H1 (cell line): ENCODE measurements around the gene RNU4-1. TPM values are rescaled to one million over a fixed set of nuclear protein-coding genes. Genes with fewer than 3 reads are reported as not detected.

Source experiments
- BCL11A ChIP-seq, 2 experiments: IDR thresholded peaks; one replicate each; pipeline ENCODE4 v1.6.1; 2011; ENCODE audit warnings: low read depth in 2 of 2, low read length in 2 of 2, mild to moderate bottlenecking in 2 of 2
- BRCA1 ChIP-seq: IDR thresholded peaks from 2 replicates; pipeline ENCODE4 v1.6.1; 2012; ENCODE audit warnings: low read depth, low read length, improper control_type of control experiment
- CEBPB ChIP-seq: IDR thresholded peaks from 2 replicates; pipeline ENCODE4 v1.6.1; 2012; ENCODE audit warnings: low read depth, low read length
- CTBP2 ChIP-seq: IDR thresholded peaks from 2 replicates; pipeline ENCODE4 v1.7.0; 2011; ENCODE audit warnings: borderline replicate concordance, mild to moderate bottlenecking, moderate library complexity, mixed read lengths, low read length; ENCODE audit not compliant: insufficient read depth, insufficient read length
- EP300 ChIP-seq, 2 experiments: IDR thresholded peaks; 1 replicate in 1 of 2; 2 replicates in 1 of 2; pipeline ENCODE4 v1.6.1; 2011 to 2012; ENCODE audit warnings: low read depth in 2 of 2, low read length in 2 of 2, mild to moderate bottlenecking in 2 of 2, borderline replicate concordance in 1 of 2, inconsistent platforms in 1 of 2, moderate library complexity in 1 of 2
- HDAC6 ChIP-seq: IDR thresholded peaks from one replicate; pipeline ENCODE4 v1.7.1; 2012; ENCODE audit warnings: low read depth, mild to moderate bottlenecking, inconsistent platforms, low read length, moderate library complexity
- JUN ChIP-seq: IDR thresholded peaks from 2 replicates; pipeline ENCODE4 v1.6.1; 2011; ENCODE audit warnings: low read depth, mild to moderate bottlenecking, improper control_type of control experiment, low read length
- KDM4A ChIP-seq: IDR thresholded peaks from one replicate; pipeline ENCODE4 v1.7.1; 2012; ENCODE audit warnings: low read depth, mild to moderate bottlenecking, moderate library complexity, low read length, inconsistent platforms; ENCODE audit not compliant: severe bottlenecking
- PHF8 ChIP-seq: fragments of 200-600 bp; sonication (generic); conservative IDR thresholded peaks from 2 replicates; pipeline ENCODE4 v1.7.1; 2012; ENCODE audit warnings: low read depth, mild to moderate bottlenecking, inconsistent platforms, low read length, moderate library complexity
- POLR2A ChIP-seq, 2 experiments: IDR thresholded peaks; 1 replicate in 1 of 2; 2 replicates in 1 of 2; pipeline ENCODE4 v1.6.1; 2011; ENCODE audit warnings: low read depth in 2 of 2, low read length in 2 of 2, mild to moderate bottlenecking in 2 of 2; ENCODE audit errors: control extremely low read depth in 1 of 2
- RBBP5 ChIP-seq: IDR thresholded peaks from 2 replicates; pipeline ENCODE4 v1.7.1; 2012; ENCODE audit warnings: low read depth, mild to moderate bottlenecking, inconsistent platforms, low read length, moderate library complexity, borderline replicate concordance
- RNF2 ChIP-seq: fragments of 200-900, 300-1000 bp; sonication (generic); IDR thresholded peaks from 2 replicates; pipeline ENCODE4 v1.7.1; 2016; ENCODE audit warnings: borderline replicate concordance, low read depth, mild to moderate bottlenecking, antibody characterized with exemption, low read length; ENCODE audit not compliant: poor library complexity, severe bottlenecking; ENCODE audit errors: missing control alignments
- SAP30 ChIP-seq: fragments of 300-600 bp; sonication (generic); IDR thresholded peaks from 2 replicates; pipeline ENCODE4 v1.7.1; 2012; ENCODE audit warnings: low read length, moderate library complexity, mild to moderate bottlenecking, inconsistent platforms; ENCODE audit not compliant: insufficient read depth, insufficient replicate concordance
- SP1 ChIP-seq: IDR thresholded peaks from 2 replicates; pipeline ENCODE4 v1.6.1; 2011; ENCODE audit warnings: low read depth, low read length
- SP4 ChIP-seq: IDR thresholded peaks from 2 replicates; pipeline ENCODE4 v1.6.1; 2012; ENCODE audit warnings: low read length, inconsistent platforms
- SRF ChIP-seq: IDR thresholded peaks from 2 replicates; pipeline ENCODE4 v1.6.1; 2011; ENCODE audit warnings: mild to moderate bottlenecking, low read depth, low read length, moderate library complexity
- TAF1 ChIP-seq: IDR thresholded peaks from 2 replicates; pipeline ENCODE4 v1.6.1; 2011; ENCODE audit warnings: mild to moderate bottlenecking, low read depth, low read length
- TAF7 ChIP-seq: optimal IDR thresholded peaks from 2 replicates; pipeline ENCODE3; 2011; ENCODE audit warnings: low read depth, mild to moderate bottlenecking, inconsistent platforms, low read length, moderate library complexity, borderline replicate concordance
- polyA plus RNA-seq, 7 experiments: library from polyadenylated mRNA; depleted of rRNA in 3 of 7; stranded (reverse) in 5 of 7; unstranded in 2 of 7; fragments of >200 nt in 5 of 7; fragments of 200-250 nt in 2 of 7; gene quantifications; 1 replicate in 5 of 7; 2 replicates in 1 of 7; 4 replicates in 1 of 7; pipeline versions ENCODE4 v1.2.1 to v1.2.3, GENCODE V29; 2011 to 2013; ENCODE audit warnings: missing spikeins in 2 of 7, mixed read lengths in 2 of 7
- total RNA-seq: library from RNA; stranded (reverse); fragmentation: NEBNext Ultra II Directional; extraction: Animal tissue kit (Norgen Biotek cat#: 25700); gene quantifications from 2 replicates; pipeline ENCODE4 v1.2.1, GENCODE V29; 2021
- TF ChIP-seq, protein P1 (sequence below): IDR thresholded peaks from 2 replicates; pipeline ENCODE4 v1.6.1; 2011; ENCODE audit warnings: low read length, improper control_type of control experiment
- TF ChIP-seq, protein P2 (sequence below): IDR thresholded peaks from 2 replicates; pipeline ENCODE4 v1.6.1; 2012; ENCODE audit warnings: inconsistent platforms
- TF ChIP-seq, protein P3 (sequence below): IDR thresholded peaks from 2 replicates; pipeline ENCODE4 v1.6.1; 2012; ENCODE audit warnings: inconsistent platforms

Gene RNU4-1
- total and polyA plus RNA-seq, 2 of the 8 experiments (the other 6 are each of a cell fraction or from before 2014, with no cell fraction given) = under 0.01 to 1,424 TPM

DNA sequence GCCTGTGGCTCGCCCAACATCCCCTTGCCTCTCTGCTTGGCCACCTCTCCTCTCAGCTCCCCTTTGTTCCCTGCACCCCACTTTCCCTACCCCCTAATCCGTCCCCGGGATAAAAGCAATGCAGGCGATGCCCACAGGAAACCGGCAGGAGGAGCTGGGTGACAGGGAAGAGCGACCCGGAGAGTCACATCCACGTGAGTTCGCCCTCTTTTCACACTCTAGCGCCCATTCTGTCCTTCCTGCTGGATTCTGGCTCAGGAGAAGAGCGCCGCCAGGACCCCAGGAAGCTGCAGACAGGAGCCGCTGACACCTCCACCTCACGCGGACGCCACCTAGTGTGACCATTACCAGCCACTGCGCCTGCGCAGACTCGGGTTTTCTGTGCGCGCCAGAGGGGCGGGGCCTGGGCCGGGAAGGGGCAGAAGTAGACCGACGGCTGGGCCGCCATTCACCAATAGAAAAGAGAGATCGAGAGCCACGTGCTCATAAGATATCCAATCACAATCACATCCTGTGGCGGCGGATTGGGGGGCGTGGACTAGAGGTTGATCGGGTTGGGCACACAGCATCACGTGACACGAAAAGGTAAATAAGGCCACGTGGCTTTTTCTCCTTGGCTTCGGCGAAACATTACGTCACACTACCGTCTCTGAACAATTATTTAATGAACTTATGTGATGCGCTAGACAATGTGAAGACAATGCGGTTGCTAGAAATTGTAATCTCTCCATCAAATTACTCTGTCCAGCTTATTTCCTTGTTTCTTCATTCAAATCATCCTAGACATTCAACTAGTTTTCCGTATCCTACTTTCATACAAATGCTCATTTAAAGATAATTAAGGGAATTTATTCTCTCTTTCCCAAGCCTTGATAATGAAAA, 24.4 kb upstream of the RNU4-1 start (continued):
- TF ChIP-seq CTBP2 (no peak), KDM4A (peak; percentile 30), SRF (no peak), RBBP5 (no peak), PHF8 (0 out of 2 replicates have a peak, but pooled peaks have one; percentile 54), SP1 (peak; percentile 70; the same call in 1 of the 2 replicates), BRCA1 (no peak), TAF7 (peak; percentile 69), BCL11A (IDR thresholded peaks at IDR 0.05; ENCODE audit: low read depth in 2 of 2, low read length in 2 of 2) (no peak), TAF1 (peak; percentile 90), CEBPB (peak; percentile 53; the same call in 1 of the 2 replicates), SP4 (0 out of 2 replicates have a peak, but pooled peaks have one; percentile 52), SAP30 (no peak), RNF2 (no peak), JUN (no peak), HDAC6 (no peak), POLR2A (IDR thresholded peaks at IDR 0.05; ENCODE audit: control extremely low read depth in 1 of 2, low read depth in 2 of 2, low read length in 2 of 2) (peak in 1 of 2 experiments; percentile 78; a peak in 1 of 3 replicates), EP300 (IDR thresholded peaks at IDR 0.05; ENCODE audit: borderline replicate concordance in 1 of 2, low read depth in 2 of 2, low read length in 2 of 2) (no peak)
- TF ChIP-seq, protein P1, sequence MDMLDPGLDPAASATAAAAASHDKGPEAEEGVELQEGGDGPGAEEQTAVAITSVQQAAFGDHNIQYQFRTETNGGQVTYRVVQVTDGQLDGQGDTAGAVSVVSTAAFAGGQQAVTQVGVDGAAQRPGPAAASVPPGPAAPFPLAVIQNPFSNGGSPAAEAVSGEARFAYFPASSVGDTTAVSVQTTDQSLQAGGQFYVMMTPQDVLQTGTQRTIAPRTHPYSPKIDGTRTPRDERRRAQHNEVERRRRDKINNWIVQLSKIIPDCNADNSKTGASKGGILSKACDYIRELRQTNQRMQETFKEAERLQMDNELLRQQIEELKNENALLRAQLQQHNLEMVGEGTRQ = peak; percentile 99
- TF ChIP-seq, protein P2, sequence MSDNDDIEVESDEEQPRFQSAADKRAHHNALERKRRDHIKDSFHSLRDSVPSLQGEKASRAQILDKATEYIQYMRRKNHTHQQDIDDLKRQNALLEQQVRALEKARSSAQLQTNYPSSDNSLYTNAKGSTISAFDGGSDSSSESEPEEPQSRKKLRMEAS = peak; percentile 99
- TF ChIP-seq, protein P3, sequence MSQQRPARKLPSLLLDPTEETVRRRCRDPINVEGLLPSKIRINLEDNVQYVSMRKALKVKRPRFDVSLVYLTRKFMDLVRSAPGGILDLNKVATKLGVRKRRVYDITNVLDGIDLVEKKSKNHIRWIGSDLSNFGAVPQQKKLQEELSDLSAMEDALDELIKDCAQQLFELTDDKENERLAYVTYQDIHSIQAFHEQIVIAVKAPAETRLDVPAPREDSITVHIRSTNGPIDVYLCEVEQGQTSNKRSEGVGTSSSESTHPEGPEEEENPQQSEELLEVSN = peak; percentile 85
